ENCODE data around the gene ESAM. TPM values are rescaled to one million over a fixed set of nuclear protein-coding genes. Genes with fewer than 3 reads are reported as not detected.

Gene ESAM
- total RNA-seq, 2 donors from 2014 or later, result 0.31 to 0.68 TPM

DNA sequence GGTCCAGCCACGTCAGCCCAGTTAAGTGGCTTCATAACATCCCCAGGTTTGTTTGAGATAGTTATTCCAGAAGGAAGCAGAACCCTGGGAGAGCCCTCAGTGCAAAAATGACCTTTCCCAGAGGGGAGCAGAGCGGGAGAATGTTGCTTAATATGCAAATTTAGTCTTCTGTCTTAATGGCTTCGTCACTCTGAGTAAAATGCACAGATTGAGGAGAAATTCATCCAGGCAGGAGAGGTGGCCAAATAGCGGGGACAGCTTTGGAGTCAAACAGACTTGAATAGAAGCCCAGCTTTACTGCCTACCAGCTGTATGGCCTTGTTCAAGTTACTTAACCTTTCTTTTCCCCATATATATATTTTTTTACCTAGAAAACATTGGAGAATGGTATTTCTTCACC is 34.6 kb downstream of the ESAM start:
- H3K9ac ChIP-seq (ENCODE audit: extremely low read depth, low read length, poor library complexity, severe bottlenecking), result no peak overlapping the region
- TF ChIP-seq, protein P1, sequence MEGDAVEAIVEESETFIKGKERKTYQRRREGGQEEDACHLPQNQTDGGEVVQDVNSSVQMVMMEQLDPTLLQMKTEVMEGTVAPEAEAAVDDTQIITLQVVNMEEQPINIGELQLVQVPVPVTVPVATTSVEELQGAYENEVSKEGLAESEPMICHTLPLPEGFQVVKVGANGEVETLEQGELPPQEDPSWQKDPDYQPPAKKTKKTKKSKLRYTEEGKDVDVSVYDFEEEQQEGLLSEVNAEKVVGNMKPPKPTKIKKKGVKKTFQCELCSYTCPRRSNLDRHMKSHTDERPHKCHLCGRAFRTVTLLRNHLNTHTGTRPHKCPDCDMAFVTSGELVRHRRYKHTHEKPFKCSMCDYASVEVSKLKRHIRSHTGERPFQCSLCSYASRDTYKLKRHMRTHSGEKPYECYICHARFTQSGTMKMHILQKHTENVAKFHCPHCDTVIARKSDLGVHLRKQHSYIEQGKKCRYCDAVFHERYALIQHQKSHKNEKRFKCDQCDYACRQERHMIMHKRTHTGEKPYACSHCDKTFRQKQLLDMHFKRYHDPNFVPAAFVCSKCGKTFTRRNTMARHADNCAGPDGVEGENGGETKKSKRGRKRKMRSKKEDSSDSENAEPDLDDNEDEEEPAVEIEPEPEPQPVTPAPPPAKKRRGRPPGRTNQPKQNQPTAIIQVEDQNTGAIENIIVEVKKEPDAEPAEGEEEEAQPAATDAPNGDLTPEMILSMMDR (conservative IDR thresholded peaks at IDR 0.05), result no peak
- Mint-ChIP-seq H3K4me1 (peaks cover 37% of the 10 kb centered on the region), H3K27me3 (ENCODE audit: insufficient read depth) (peaks cover 30% of the 10 kb centered on the region), H3K4me3 (no peak overlapping the region), H3K9me3 (no peaks in the 10 kb centered on the region), H3K36me3 (ENCODE audit: low read depth) (no peaks in the 10 kb centered on the region), H3K27ac (no peak overlapping the region)
- H3K9me3 ChIP-seq (ENCODE audit: control insufficient read depth, low read length), result no peaks in the 10 kb centered on the region
- H3K4me1 ChIP-seq (ENCODE audit: control insufficient read depth, insufficient read depth, low read length), result peaks cover 10% of the 10 kb centered on the region
- H3K27ac ChIP-seq (ENCODE audit: low read depth, low read length), result no peak overlapping the region
- no peak overlapping the region for H3K4me3 ChIP-seq (ENCODE audit: low read length)
- DNase-seq, result no peak
- H3K36me3 ChIP-seq (ENCODE audit: control insufficient read depth, insufficient read depth, low read length), result no peaks in the 10 kb centered on the region
- peaks cover 4% of the 10 kb centered on the region for H3K27me3 ChIP-seq (ENCODE audit: control insufficient read depth, insufficient read depth, low read length, poor library complexity, severe bottlenecking)
- 87 to 92% methylated on average over 3 to 4 of the region's 4 CpGs for WGBS, 2 experiments (ENCODE audit: insufficient coverage in 1 of 2, insufficient read length in 1 of 2)

DNA sequence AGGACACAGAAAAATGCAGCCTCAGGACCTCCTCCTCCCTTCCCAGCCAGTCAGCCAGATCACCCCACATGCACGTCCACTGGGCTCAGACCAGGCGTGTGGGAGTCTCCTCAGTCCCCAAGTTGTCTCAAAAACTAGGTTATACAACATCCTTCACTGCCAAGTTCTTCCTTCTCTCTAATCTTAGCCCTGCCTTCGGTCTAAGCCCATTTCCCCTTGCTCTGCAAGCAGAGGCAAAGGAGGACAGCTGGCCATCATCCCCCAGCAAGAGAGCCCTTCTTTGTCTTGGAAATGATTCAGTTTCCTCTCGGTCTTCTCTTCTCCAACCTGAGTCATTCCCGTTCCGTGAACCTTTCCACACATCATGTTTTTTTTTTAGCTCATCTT is 36.4 kb downstream of the ESAM start:
- H3K27me3 ChIP-seq (ENCODE audit: control insufficient read depth, insufficient read depth, low read length, poor library complexity, severe bottlenecking), result peaks cover 22% of the 10 kb centered on the region
- Mint-ChIP-seq H3K36me3 (ENCODE audit: low read depth) (no peaks in the 10 kb centered on the region), H3K4me3 (peak overlapping the region; percentile 2), H3K27ac (no peak overlapping the region), H3K27me3 (ENCODE audit: insufficient read depth) (peaks cover 38% of the 10 kb centered on the region), H3K9me3 (no peaks in the 10 kb centered on the region), H3K4me1 (peaks cover 53% of the 10 kb centered on the region)
- H3K4me3 ChIP-seq (ENCODE audit: low read length), result no peak overlapping the region
- TF ChIP-seq, protein P1 (conservative IDR thresholded peaks at IDR 0.05), result no peak
- H3K4me1 ChIP-seq (ENCODE audit: control insufficient read depth, insufficient read depth, low read length), result peaks cover 16% of the 10 kb centered on the region
- H3K9ac ChIP-seq (ENCODE audit: extremely low read depth, low read length, poor library complexity, severe bottlenecking), result no peak overlapping the region
- H3K36me3 ChIP-seq (ENCODE audit: control insufficient read depth, insufficient read depth, low read length), result no peaks in the 10 kb centered on the region
- no peaks in the 10 kb centered on the region for H3K9me3 ChIP-seq (ENCODE audit: control insufficient read depth, low read length)
- H3K27ac ChIP-seq (ENCODE audit: low read depth, low read length), result peak overlapping the region; percentile 90
- WGBS, 2 experiments (ENCODE audit: insufficient coverage in 1 of 2, insufficient read length in 1 of 2), result 67 to 80% methylated on average over 5 to 6 of the region's 6 CpGs
- no peak for DNase-seq

- peaks cover 28% of the 10 kb centered on the region for H3K27me3 ChIP-seq (ENCODE audit: control insufficient read depth, insufficient read depth, low read length, poor library complexity, severe bottlenecking)
- peaks cover 16% of the 10 kb centered on the region for H3K4me1 ChIP-seq (ENCODE audit: control insufficient read depth, insufficient read depth, low read length)
- peak overlapping the region; percentile 2 for H3K4me3 Mint-ChIP-seq
- TF ChIP-seq, protein P1 (conservative IDR thresholded peaks at IDR 0.05), result no peak
- no peaks in the 10 kb centered on the region for H3K36me3 ChIP-seq (ENCODE audit: control insufficient read depth, insufficient read depth, low read length)
- H3K4me3 ChIP-seq (ENCODE audit: low read length), result no peak overlapping the region
- WGBS, 2 experiments (ENCODE audit: insufficient coverage in 1 of 2, insufficient read length in 1 of 2), result 60 to 71% methylated on average over 4 to 13 of the region's 14 CpGs
- no peaks in the 10 kb centered on the region for H3K36me3 Mint-ChIP-seq (ENCODE audit: low read depth)
- peak overlapping the region; percentile 90 for H3K27ac ChIP-seq (ENCODE audit: low read depth, low read length)
- peaks cover 55% of the 10 kb centered on the region for H3K4me1 Mint-ChIP-seq
- no peaks in the 10 kb centered on the region for H3K9me3 ChIP-seq (ENCODE audit: control insufficient read depth, low read length)
- no peak for DNase-seq
- no peak overlapping the region for H3K9ac ChIP-seq (ENCODE audit: extremely low read depth, low read length, poor library complexity, severe bottlenecking)
- H3K27me3 Mint-ChIP-seq (ENCODE audit: insufficient read depth), result peaks cover 41% of the 10 kb centered on the region
- H3K9me3 Mint-ChIP-seq, result no peaks in the 10 kb centered on the region
- H3K27ac Mint-ChIP-seq, result no peak overlapping the region
Measured at GRCh38 chr11:124724979-124725718, 36.9 kb downstream of the ESAM start.
